ENCODE results near the gene GSTCD. TPM values are rescaled to one million over a fixed set of nuclear protein-coding genes. Genes with fewer than 3 reads are reported as not detected.

GSTCD gene
- total RNA-seq, 1 donor from 2014 or later: 12.3 TPM

- no peaks in the 10 kb centered on the region for H3K9me3 Mint-ChIP-seq
- H3K36me3 Mint-ChIP-seq (ENCODE audit: low read depth): no peaks in the 10 kb centered on the region
- H3K27ac Mint-ChIP-seq: no peak overlapping the region
- TF ChIP-seq, protein P1, sequence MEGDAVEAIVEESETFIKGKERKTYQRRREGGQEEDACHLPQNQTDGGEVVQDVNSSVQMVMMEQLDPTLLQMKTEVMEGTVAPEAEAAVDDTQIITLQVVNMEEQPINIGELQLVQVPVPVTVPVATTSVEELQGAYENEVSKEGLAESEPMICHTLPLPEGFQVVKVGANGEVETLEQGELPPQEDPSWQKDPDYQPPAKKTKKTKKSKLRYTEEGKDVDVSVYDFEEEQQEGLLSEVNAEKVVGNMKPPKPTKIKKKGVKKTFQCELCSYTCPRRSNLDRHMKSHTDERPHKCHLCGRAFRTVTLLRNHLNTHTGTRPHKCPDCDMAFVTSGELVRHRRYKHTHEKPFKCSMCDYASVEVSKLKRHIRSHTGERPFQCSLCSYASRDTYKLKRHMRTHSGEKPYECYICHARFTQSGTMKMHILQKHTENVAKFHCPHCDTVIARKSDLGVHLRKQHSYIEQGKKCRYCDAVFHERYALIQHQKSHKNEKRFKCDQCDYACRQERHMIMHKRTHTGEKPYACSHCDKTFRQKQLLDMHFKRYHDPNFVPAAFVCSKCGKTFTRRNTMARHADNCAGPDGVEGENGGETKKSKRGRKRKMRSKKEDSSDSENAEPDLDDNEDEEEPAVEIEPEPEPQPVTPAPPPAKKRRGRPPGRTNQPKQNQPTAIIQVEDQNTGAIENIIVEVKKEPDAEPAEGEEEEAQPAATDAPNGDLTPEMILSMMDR (IDR thresholded peaks at IDR 0.05): no peak
- H3K4me3 Mint-ChIP-seq: no peak overlapping the region
- intact Hi-C loops (cut with micrococcal nuclease): no loop called here
- DNase-seq (no peak), ATAC-seq (ENCODE audit: low read depth) (no peak)
- peaks cover 4% of the 10 kb centered on the region for H3K4me1 Mint-ChIP-seq
- POLR2A ChIA-PET: no interaction called here
- no peaks in the 10 kb centered on the region for H3K27me3 Mint-ChIP-seq
- CTCF ChIA-PET: no interaction called here
Measured at GRCh38 chr4:105875233-105875632, 166.6 kb downstream of the GSTCD start.

- peaks cover 4% of the 10 kb centered on the region for H3K27me3 Mint-ChIP-seq
- H3K9me3 Mint-ChIP-seq: no peaks in the 10 kb centered on the region
- no peak overlapping the region for H3K27ac Mint-ChIP-seq
- no peaks in the 10 kb centered on the region for H3K4me1 Mint-ChIP-seq
- CTCF ChIA-PET: no interaction called here
- no peak for DNase-seq
- intact Hi-C loops (cut with micrococcal nuclease): no loop called here
- POLR2A ChIA-PET: no interaction called here
- TF ChIP-seq, protein P1 (IDR thresholded peaks at IDR 0.05): no peak
- ATAC-seq (ENCODE audit: low read depth): no peak
- H3K36me3 Mint-ChIP-seq (ENCODE audit: low read depth): no peaks in the 10 kb centered on the region
- no peak overlapping the region for H3K4me3 Mint-ChIP-seq
Measured at GRCh38 chr4:105878668-105879067, 170.1 kb downstream of the GSTCD start.

- H3K27ac Mint-ChIP-seq: no peak overlapping the region
- peaks cover 3% of the 10 kb centered on the region for H3K9me3 Mint-ChIP-seq
- peaks cover 10% of the 10 kb centered on the region for H3K27me3 Mint-ChIP-seq
- ChIA-PET POLR2A (no interaction called here), CTCF (no interaction called here)
- H3K4me1 Mint-ChIP-seq: no peaks in the 10 kb centered on the region
- TF ChIP-seq, protein P1 (IDR thresholded peaks at IDR 0.05): no peak
- DNase-seq (no peak), ATAC-seq (ENCODE audit: low read depth) (no peak)
- H3K4me3 Mint-ChIP-seq: no peak overlapping the region
- intact Hi-C loops (cut with micrococcal nuclease): no loop called here
- no peaks in the 10 kb centered on the region for H3K36me3 Mint-ChIP-seq (ENCODE audit: low read depth)
Measured at GRCh38 chr4:105887508-105887907, 178.9 kb downstream of the GSTCD start.

DNA sequence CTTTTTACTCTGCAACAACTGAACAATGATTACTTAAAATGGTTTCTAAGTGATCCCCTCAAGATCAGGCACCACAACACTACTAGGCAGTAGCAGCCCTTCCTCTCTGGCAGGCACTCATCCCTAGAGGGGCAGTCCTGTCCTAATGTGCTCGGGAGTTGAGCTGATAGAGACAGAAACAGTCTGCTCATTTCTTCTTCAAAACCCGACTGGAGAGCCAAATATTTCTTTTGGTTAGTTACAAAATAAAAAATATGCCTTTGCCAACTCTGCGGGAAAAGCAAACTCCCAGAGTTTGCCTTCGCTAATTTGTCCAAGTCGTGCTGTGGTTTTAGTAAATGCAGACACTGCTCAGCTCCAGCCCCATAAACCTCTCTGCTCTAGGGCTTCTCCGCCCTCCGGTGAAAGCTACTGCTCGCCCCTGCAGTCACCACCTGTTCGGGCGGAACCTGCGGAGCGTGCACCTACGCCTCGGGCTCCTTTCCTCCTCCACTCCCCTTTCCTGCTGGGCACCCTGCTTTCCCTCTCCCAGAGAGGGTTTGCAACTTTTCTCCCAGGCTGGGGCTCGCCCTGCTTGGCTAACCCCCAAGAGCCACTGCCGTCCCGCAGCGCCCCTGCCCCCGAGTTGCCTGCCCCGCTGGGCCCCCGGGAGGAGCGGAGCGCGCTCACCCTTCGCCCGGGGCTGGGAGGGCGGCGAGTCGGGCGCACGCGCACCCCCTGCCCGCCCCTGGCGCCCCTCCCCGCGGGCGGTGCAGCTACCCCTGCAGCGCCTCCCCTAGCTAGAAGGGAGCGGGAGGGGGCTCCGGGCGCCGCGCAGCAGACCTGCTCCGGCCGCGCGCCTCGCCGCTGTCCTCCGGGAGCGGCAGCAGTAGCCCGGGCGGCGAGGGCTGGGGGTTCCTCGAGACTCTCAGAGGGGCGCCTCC is 186.3 kb downstream of the GSTCD start, which contains the start of gene NPNT:
Gene NPNT (plus strand): TSS at position 812 of the 923 bp plus-strand sequence. CDS start 182 bp downstream, outside the sequence.
- CTCF ChIA-PET: no interaction called here
- peaks cover 55% of the 10 kb centered on the region for H3K27me3 Mint-ChIP-seq
- no peak within 1 kb of the TSS for H3K27ac Mint-ChIP-seq
- no peaks in the 10 kb centered on the region for H3K9me3 Mint-ChIP-seq
- no peaks in the 10 kb centered on the region for H3K36me3 Mint-ChIP-seq (ENCODE audit: low read depth)
- no peak for DNase-seq
- ATAC-seq (ENCODE audit: low read depth): no peak
- intact Hi-C loops (cut with micrococcal nuclease): no loop called here
- peaks cover 10% of the 10 kb centered on the region for H3K4me1 Mint-ChIP-seq
- TF ChIP-seq, protein P1 (IDR thresholded peaks at IDR 0.05): no peak
- POLR2A ChIA-PET: no interaction called here
- H3K4me3 Mint-ChIP-seq: peak within 1 kb of the TSS; percentile 11

DNA sequence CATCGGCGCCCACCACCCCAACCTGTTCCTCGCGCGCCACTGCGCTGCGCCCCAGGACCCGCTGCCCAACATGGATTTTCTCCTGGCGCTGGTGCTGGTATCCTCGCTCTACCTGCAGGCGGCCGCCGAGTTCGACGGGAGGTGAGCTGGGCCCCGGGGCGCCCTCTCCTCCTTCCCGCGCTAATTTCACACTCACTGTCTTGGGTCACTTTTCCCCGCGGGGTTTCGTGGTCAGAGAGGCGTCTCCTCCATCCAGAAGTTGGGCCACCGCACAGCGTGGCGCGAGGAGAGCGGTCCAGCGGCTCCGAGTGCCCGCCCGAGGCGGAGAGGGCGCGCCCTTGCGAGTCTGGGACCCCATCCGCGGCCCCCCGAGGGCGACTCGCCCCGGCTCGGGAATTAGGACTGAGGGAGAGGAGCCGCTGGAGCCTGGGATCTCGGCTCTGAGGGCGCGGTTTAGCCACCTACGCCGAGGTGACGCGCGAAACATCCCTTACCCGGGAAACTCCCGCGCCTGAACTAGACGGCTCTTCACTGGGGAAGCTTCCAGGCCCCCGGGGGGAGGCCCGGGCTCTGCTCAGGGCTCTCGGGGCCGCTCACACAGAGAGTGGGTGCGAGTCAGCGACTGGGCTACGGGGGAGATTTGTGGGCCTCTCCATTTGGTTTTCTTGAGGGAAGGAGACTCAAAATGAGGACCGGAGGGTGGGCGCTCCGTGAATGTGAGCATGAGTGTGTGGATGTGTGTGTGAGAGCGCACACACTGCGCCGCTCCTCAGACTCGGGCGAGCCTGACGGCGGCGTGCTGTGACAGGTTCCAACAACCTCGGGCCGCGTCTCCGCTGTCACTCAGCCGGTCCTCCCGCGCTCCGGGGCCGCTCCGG is 187.2 kb downstream of the GSTCD start:
- DNase-seq: no peak

More for the DNA sequence above, 187.2 kb downstream of the GSTCD start:
- TF ChIP-seq, protein P1 (IDR thresholded peaks at IDR 0.05): no peak
- ChIA-PET POLR2A (no interaction called here), CTCF (no interaction called here)
- H3K27ac Mint-ChIP-seq: no peak overlapping the region
- H3K9me3 Mint-ChIP-seq: no peaks in the 10 kb centered on the region
- H3K4me1 Mint-ChIP-seq: peaks cover 10% of the 10 kb centered on the region
- intact Hi-C loops (cut with micrococcal nuclease): no loop called here
- ATAC-seq (ENCODE audit: low read depth): no peak
- H3K36me3 Mint-ChIP-seq (ENCODE audit: low read depth): no peaks in the 10 kb centered on the region
- peaks cover 59% of the 10 kb centered on the region for H3K27me3 Mint-ChIP-seq
- H3K4me3 Mint-ChIP-seq: peak overlapping the region; percentile 11
